ENCODE results near the gene FN3K.
A peak's percentile ranks its signal among the peaks of the same experiment; 100 is the strongest.
"Not testable (repeated sequence)": the region's sequence is repeated elsewhere in the genome, so short reads cannot be mapped to it uniquely, and the experiment has no call there.

Gene FN3K

GRCh38 chr17:82736511-82737185, 1.2 kb downstream of the FN3K start:
- DNase-seq (ENCODE audit: low read depth in 2 of 3, low spot score in 1 of 3) = no peak

GRCh38 chr17:82737967-82738877, 2.8 kb downstream of the FN3K start:
- no peak for DNase-seq (ENCODE audit: low read depth in 2 of 3, low spot score in 1 of 3)

GRCh38 chr17:82740906-82741759, 5.7 kb downstream of the FN3K start:
- no peak for DNase-seq (ENCODE audit: low read depth in 2 of 3, low spot score in 1 of 3)

GRCh38 chr17:82743344-82744219, 8.2 kb downstream of the FN3K start:
- no peak for DNase-seq (ENCODE audit: low read depth in 2 of 3, low spot score in 1 of 3)

- DNase-seq (ENCODE audit: low read depth in 2 of 3, low spot score in 1 of 3) = not testable (repeated sequence)
Measured at GRCh38 chr17:82744736-82745135, 9.3 kb downstream of the FN3K start.

GRCh38 chr17:82745524-82745923, 10.1 kb downstream of the FN3K start:
- no peak for DNase-seq (ENCODE audit: low read depth in 2 of 3, low spot score in 1 of 3)

GRCh38 chr17:82748756-82749155, 13.3 kb downstream of the FN3K start:
- no peak for DNase-seq (ENCODE audit: low read depth in 2 of 3, low spot score in 1 of 3)

- DNase-seq (ENCODE audit: low read depth in 2 of 3, low spot score in 1 of 3) = no peak
Measured at GRCh38 chr17:82750241-82750908, 15.0 kb downstream of the FN3K start.

GRCh38 chr17:82751171-82751570, 15.8 kb downstream of the FN3K start:
- DNase-seq (ENCODE audit: low read depth in 2 of 3, low spot score in 1 of 3) = no peak

- DNase-seq (ENCODE audit: low read depth in 2 of 3, low spot score in 1 of 3) = peak; percentile 72 to 88 (median 86)
Measured at GRCh38 chr17:82751571-82752370, 16.4 kb downstream of the FN3K start, which contains the start of gene TBCD. TBCD (plus strand) TSS chr17:82752065; CDS start chr17:82752194, 129 bp downstream.

- no peak for DNase-seq (ENCODE audit: low read depth in 2 of 3, low spot score in 1 of 3)
Measured at GRCh38 chr17:82752371-82753200, 17.2 kb downstream of the FN3K start.

GRCh38 chr17:82753201-82753464, 17.7 kb downstream of the FN3K start:
- no peak for DNase-seq (ENCODE audit: low read depth in 2 of 3, low spot score in 1 of 3)

GRCh38 chr17:82754297-82755208, 19.1 kb downstream of the FN3K start:
- no peak for DNase-seq (ENCODE audit: low read depth in 2 of 3, low spot score in 1 of 3)

- no peak for DNase-seq (ENCODE audit: low read depth in 2 of 3, low spot score in 1 of 3)
Measured at GRCh38 chr17:82756166-82756565, 20.8 kb downstream of the FN3K start.

GRCh38 chr17:82765371-82765770, 30.0 kb downstream of the FN3K start:
- DNase-seq (ENCODE audit: low read depth in 2 of 3, low spot score in 1 of 3) = no peak

GRCh38 chr17:82767041-82767754, 31.8 kb downstream of the FN3K start:
- DNase-seq (ENCODE audit: low read depth in 2 of 3, low spot score in 1 of 3) = peak in 2 of 3 donors; percentile 13 to 56

GRCh38 chr17:82769041-82769440, 33.6 kb downstream of the FN3K start:
- DNase-seq (ENCODE audit: low read depth in 2 of 3, low spot score in 1 of 3) = no peak

Data from stimulated activated CD4-positive, alpha-beta T cell treated with anti-CD3 and anti-CD28 coated beads, Interleukin-12 subunit alpha, Interleukin-12 subunit beta, amount 100 ng/mL, for 48 hours (primary cell).